ENCODE data around the gene RAB11FIP4. TPM values are rescaled to one million over a fixed set of nuclear protein-coding genes. Genes with fewer than 3 reads are reported as not detected.

The RAB11FIP4 gene
- total RNA-seq, 1 donor = 0.09 TPM

GRCh38 chr17:31477417-31478055 lies 86.1 kb downstream of the RAB11FIP4 start:
- no peak overlapping the region for H3K4me3 ChIP-seq (ENCODE audit: low read depth, low read length)
- no peak for TF ChIP-seq CTCF (IDR thresholded peaks at IDR 0.05; ENCODE audit: insufficient read depth, low read length)
- no peak for DNase-seq (ENCODE audit: low read depth)

- no peak for TF ChIP-seq CTCF (IDR thresholded peaks at IDR 0.05; ENCODE audit: insufficient read depth, low read length)
- DNase-seq (ENCODE audit: low read depth) = no peak
- H3K4me3 ChIP-seq (ENCODE audit: low read depth, low read length) = no peak overlapping the region
Measured at GRCh38 chr17:31479062-31479408, 87.6 kb downstream of the RAB11FIP4 start.

GRCh38 chr17:31479524-31479923 lies 88.0 kb downstream of the RAB11FIP4 start:
- H3K4me3 ChIP-seq (ENCODE audit: low read depth, low read length) = no peak overlapping the region
- no peak for TF ChIP-seq CTCF (IDR thresholded peaks at IDR 0.05; ENCODE audit: insufficient read depth, low read length)
- DNase-seq (ENCODE audit: low read depth) = no peak

GRCh38 chr17:31480067-31480466 lies 88.6 kb downstream of the RAB11FIP4 start:
- no peak overlapping the region for H3K4me3 ChIP-seq (ENCODE audit: low read depth, low read length)
- TF ChIP-seq CTCF (IDR thresholded peaks at IDR 0.05; ENCODE audit: insufficient read depth, low read length) = no peak
- no peak for DNase-seq (ENCODE audit: low read depth)

GRCh38 chr17:31480904-31481782 lies 89.7 kb downstream of the RAB11FIP4 start:
- no peak for DNase-seq (ENCODE audit: low read depth)
- TF ChIP-seq CTCF (IDR thresholded peaks at IDR 0.05; ENCODE audit: insufficient read depth, low read length) = no peak
- H3K4me3 ChIP-seq (ENCODE audit: low read depth, low read length) = no peak overlapping the region

GRCh38 chr17:31481783-31482081 lies 90.3 kb downstream of the RAB11FIP4 start:
- DNase-seq (ENCODE audit: low read depth) = no peak
- no peak overlapping the region for H3K4me3 ChIP-seq (ENCODE audit: low read depth, low read length)
- TF ChIP-seq CTCF (IDR thresholded peaks at IDR 0.05; ENCODE audit: insufficient read depth, low read length) = no peak

All from fibroblast of the aortic adventitia (primary cell).